GM12878 (cell line): ENCODE results near the gene ANO6. TPM values are rescaled to one million over a fixed set of nuclear protein-coding genes. Genes with fewer than 3 reads are reported as not detected.
A peak's percentile ranks its signal among the peaks of the same experiment; 100 is the strongest.

Source experiments
- CBX5 ChIP-seq: sonication (generic); IDR thresholded peaks from 2 replicates; pipeline ENCODE4 v1.6.1; 2016; ENCODE audit warnings: low read depth, moderate library complexity, mild to moderate bottlenecking, inconsistent platforms
- CUX1 ChIP-seq: IDR thresholded peaks from 2 replicates; pipeline ENCODE4 v1.6.1; 2012; ENCODE audit warnings: improper control_type of control experiment, low read depth, low read length; ENCODE audit not compliant: insufficient replicate concordance
- E4F1 ChIP-seq: fragments of 450-650 bp; IDR thresholded peaks from 2 replicates; pipeline ENCODE4 v1.6.1; 2018; ENCODE audit warnings: borderline replicate concordance, mild to moderate bottlenecking; ENCODE audit not compliant: partially characterized antibody
- GATAD2B ChIP-seq: fragments of 450-650 bp; conservative IDR thresholded peaks from 2 replicates; pipeline ENCODE4 v1.6.1; 2017; ENCODE audit warnings: low read depth, mild to moderate bottlenecking, moderate library complexity
- IKZF2 ChIP-seq, 2 experiments: fragments of 450-650 bp; IDR thresholded peaks; 2 replicates each; pipeline ENCODE4 v1.6.1; 2017; ENCODE audit warnings: mild to moderate bottlenecking in 2 of 2, moderate library complexity in 2 of 2
- IRF5 ChIP-seq: fragments of 450-650 bp; IDR thresholded peaks from 2 replicates; pipeline ENCODE4 v1.6.1; 2017; ENCODE audit warnings: borderline replicate concordance
- MTA2 ChIP-seq: fragments of 450-650 bp; IDR thresholded peaks from 2 replicates; pipeline ENCODE4 v1.6.1; 2016; ENCODE audit warnings: low read depth, mild to moderate bottlenecking, moderate library complexity
- NFIC ChIP-seq: IDR thresholded peaks from 2 replicates; pipeline ENCODE4 v1.6.1; 2012; ENCODE audit warnings: low read depth, mild to moderate bottlenecking, inconsistent platforms, low read length, moderate library complexity
- NFYA ChIP-seq: IDR thresholded peaks from 2 replicates; pipeline ENCODE4 v1.6.1; 2011; ENCODE audit warnings: low read depth, mild to moderate bottlenecking, low read length, improper control_type of control experiment, borderline replicate concordance
- TAF1 ChIP-seq: IDR thresholded peaks from 2 replicates; pipeline ENCODE4 v1.6.1; 2011; ENCODE audit warnings: mild to moderate bottlenecking, low read depth, low read length, borderline replicate concordance
- USF1 ChIP-seq: IDR thresholded peaks from 2 replicates; pipeline ENCODE4 v1.6.1; 2011; ENCODE audit warnings: borderline replicate concordance, low read depth, mild to moderate bottlenecking, moderate library complexity, mixed read lengths, low read length; ENCODE audit not compliant: insufficient read depth; ENCODE audit errors: extremely low read length
- polyA plus RNA-seq, 11 experiments: library from polyadenylated mRNA; depleted of rRNA in 4 of 11; unstranded in 6 of 11; stranded (reverse) in 5 of 11; fragments of >200 nt; fragmentation: Nextera tagmentation in 4 of 11; fragmentation: Illumina TruSeq in 1 of 11; extraction: Ambion mirVana in 4 of 11; extraction: Trizol in 1 of 11; gene quantifications; 1 replicate in 1 of 11; 2 replicates in 10 of 11; pipeline versions ENCODE4 v1.2.1 to v1.2.3, GENCODE V29; 2011 to 2016; ENCODE audit warnings: inconsistent platforms in 2 of 11, missing spikeins in 2 of 11, low read depth in 1 of 11
- total RNA-seq, 4 experiments: library from RNA; depleted of rRNA in 3 of 4; stranded (reverse); fragments of >200 nt in 3 of 4; fragmentation: Illumina TruSeq in 1 of 4; extraction: Trizol in 1 of 4; gene quantifications; 2 replicates each; pipeline versions ENCODE4 v1.2.1 to v1.2.3, GENCODE V29; 2013 to 2021

Gene ANO6
- total and polyA plus RNA-seq, 10 of the 15 experiments (the other 5 are each of a cell fraction or from before 2014, with no cell fraction given): 4.6 to 30.3 (median 26.0) TPM

DNA sequence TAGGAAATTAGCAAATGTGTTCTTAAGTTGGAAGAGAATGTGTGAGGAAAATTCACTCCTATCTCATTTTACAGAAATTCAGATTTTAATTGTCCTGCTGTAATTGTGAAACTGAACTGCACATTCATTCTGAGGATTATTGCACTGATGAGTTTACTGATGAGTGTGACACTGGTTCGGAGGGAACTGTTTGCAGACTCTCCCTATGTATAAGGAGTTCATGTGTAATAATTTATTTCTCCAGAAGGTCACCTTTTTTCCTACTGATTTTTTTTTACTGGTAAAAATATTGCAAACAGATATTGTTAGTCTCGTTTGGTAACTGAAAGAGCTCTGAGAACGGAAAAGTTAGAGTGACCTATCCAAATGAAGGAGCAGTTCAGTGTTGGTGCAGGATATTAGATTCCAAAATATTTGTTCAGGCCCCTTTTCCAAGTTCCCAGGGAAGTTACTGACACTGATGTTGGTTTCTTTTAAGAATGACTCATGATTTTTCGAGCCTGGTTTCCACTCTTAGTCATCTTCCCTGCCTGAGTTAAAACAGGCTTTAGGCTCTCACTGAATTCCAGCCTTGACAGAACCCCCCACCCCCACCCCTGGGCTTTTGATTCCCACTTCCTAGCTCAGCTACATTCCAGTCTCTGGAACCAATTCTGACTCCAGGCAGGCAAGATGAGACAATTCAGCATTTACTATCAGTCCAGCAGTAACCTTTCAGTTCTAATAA, 18.4 kb downstream of the ANO6 start (continued):
- TF ChIP-seq E4F1: no peak
- no peak for TF ChIP-seq CBX5
- no peak for TF ChIP-seq USF1
- peak; percentile 68 to 76 for TF ChIP-seq IKZF2 (IDR thresholded peaks at IDR 0.05)
- TF ChIP-seq GATAD2B: no peak
- TF ChIP-seq MTA2: 0 out of 2 replicates have a peak, but pooled peaks have one; percentile 31
- no peak for TF ChIP-seq NFYA
- peak; percentile 66 for TF ChIP-seq NFIC
- TF ChIP-seq IRF5: no peak
- TF ChIP-seq CUX1: no peak
- TF ChIP-seq TAF1: no peak
